Activated T-cell treated with anti-CD3 and anti-CD28 coated beads, Interleukin-2, amount 50 U/mL, for 72 hours (primary cell): ENCODE results near the gene TBC1D22B. TPM values are rescaled to one million over a fixed set of nuclear protein-coding genes. Genes with fewer than 3 reads are reported as not detected.

Source experiments
- ATAC-seq, 2 donors: fragments of 150-1000 bp; cut with Tn5 transposase; replicated peaks in 1 of 2; 2 replicates each; pipeline ENCODE4 v1.10.0; 2021; ENCODE audit warnings: moderate library complexity in 2 of 2, mild to moderate bottlenecking in 1 of 2
- DNase-seq, 2 donors: peaks; one replicate each; pipeline ENCODE4 v3.0.0; 2021 to 2022; ENCODE audit warnings: mixed read lengths in 1 of 2
- H3K27ac Mint-ChIP-seq: one replicate; pipeline ENCODE4 v1.8.0; 2022; ENCODE audit warnings: mild to moderate bottlenecking, moderate library complexity, mixed read lengths
- H3K27me3 Mint-ChIP-seq: one replicate; pipeline ENCODE4 v1.8.0; 2022; ENCODE audit warnings: low read depth, mixed read lengths
- H3K36me3 Mint-ChIP-seq, 2 donors: one replicate each; pipeline ENCODE4 v1.8.0; 2022; ENCODE audit warnings: mixed read lengths in 2 of 2, mild to moderate bottlenecking in 1 of 2; ENCODE audit not compliant: insufficient read depth in 2 of 2
- H3K4me1 Mint-ChIP-seq: one replicate; pipeline ENCODE4 v1.8.0; 2022; ENCODE audit warnings: low read depth, mixed read lengths
- H3K4me3 Mint-ChIP-seq, 2 donors: one replicate each; pipeline ENCODE4 v1.8.0; 2022; ENCODE audit warnings: mild to moderate bottlenecking in 2 of 2, mixed read lengths in 2 of 2, moderate library complexity in 2 of 2
- H3K9me3 Mint-ChIP-seq, 2 donors: one replicate each; pipeline ENCODE4 v1.8.0; 2022; ENCODE audit warnings: mixed read lengths in 2 of 2
- total RNA-seq, 2 donors: library from RNA; stranded (reverse); gene quantifications; one replicate each; pipeline ENCODE4 v1.2.3, GENCODE V29; 2022

The TBC1D22B gene
- total RNA-seq, 2 donors from 2014 or later = 23.2 to 24.4 TPM

DNA sequence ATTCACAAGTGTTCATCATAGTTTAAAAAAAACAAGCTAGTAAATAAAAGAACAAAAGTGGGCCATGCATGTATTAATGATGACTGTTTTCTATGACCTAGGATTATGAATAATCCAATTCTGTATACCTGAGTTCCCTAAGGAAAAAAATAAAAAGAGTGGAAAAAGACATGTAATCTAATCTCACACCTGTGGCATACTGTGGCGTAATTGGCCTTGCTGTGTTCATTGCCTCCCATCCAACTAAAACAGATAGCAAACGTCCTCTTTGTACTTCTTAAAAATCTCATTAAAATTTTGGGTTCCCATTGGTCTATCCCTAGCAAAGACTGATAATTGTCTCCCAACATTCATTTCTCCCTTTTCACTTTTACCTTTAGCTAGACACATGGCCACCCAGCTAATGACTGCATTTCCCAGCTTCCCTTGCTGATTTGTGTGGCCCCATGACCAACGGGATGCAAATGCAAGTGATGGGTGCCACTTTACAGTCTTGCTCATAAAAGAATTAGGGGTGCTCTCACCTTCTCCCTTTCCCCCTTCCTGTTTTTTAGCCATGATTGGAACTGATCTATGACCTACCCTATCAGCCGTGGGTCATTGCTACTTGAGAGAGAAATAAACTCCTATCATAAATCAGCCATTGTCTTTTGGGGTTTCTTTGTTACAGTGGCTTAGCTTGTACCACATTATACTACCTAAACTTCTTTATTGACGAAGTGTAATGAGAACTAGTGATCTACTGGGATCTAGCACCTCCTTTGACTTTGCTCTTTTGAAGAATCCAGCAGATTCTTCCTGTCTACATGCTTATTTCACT, 32.0 kb upstream of the TBC1D22B start:
- H3K36me3 Mint-ChIP-seq = no peaks in the 10 kb centered on the region
- H3K27ac Mint-ChIP-seq = no peak overlapping the region
- no peak overlapping the region for H3K4me3 Mint-ChIP-seq
- DNase-seq = no peak
- no peaks in the 10 kb centered on the region for H3K9me3 Mint-ChIP-seq
- ATAC-seq = no peak
- no peaks in the 10 kb centered on the region for H3K27me3 Mint-ChIP-seq
- H3K4me1 Mint-ChIP-seq = peaks cover 38% of the 10 kb centered on the region

DNA sequence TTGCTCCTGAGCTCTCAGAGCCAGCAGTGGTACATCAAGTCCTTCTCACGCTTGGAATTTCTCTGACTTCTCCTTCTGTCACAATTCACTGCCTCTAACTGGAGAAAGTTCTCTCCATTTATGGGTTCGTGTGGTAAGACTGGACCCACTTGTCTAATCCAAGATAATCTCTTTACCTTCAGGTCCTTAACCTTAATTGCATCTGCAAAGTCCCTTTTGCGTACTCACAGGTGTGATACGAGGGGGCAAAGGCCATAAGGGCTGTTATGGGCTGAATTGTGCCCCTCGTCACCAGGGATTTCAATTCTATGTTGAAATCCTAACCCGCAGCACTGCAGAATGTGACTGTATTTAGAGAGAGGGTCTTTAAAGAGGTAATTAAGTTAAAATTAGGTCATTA, 27.5 kb upstream of the TBC1D22B start:
- no peaks in the 10 kb centered on the region for H3K9me3 Mint-ChIP-seq
- ATAC-seq = no peak
- no peak for DNase-seq
- H3K4me1 Mint-ChIP-seq = peaks cover 16% of the 10 kb centered on the region
- no peaks in the 10 kb centered on the region for H3K27me3 Mint-ChIP-seq
- H3K4me3 Mint-ChIP-seq = no peak overlapping the region
- H3K27ac Mint-ChIP-seq = no peak overlapping the region
- H3K36me3 Mint-ChIP-seq = no peaks in the 10 kb centered on the region

DNA sequence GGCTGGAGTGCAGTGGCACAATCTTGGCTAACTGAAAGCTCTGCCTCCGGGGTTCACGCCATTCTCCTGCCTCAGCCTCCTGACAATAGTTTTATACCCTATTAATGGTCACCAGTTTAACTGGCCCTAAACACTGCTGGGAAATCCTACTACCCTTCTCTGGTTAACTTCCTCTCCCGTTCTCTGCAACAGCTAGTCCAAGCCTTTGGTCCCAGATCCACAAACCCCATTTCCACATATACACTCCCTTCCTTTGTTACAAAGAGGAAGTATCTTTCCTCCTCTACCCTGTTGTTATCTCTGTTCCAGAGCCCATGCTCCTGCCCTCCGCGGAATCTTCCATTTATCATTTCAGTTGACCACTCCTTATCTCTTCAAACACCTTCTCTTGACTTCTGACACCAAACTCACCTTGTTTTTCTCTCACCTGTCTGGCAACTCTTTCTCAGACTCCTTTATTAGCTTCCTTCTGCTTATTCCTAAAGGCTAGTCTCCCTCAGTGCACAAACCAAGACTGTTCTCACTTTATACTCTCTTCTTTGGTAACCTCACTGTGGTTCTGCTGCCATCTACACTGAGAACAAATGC, 25.0 kb upstream of the TBC1D22B start:
- Mint-ChIP-seq H3K36me3 (no peaks in the 10 kb centered on the region), H3K4me1 (peaks cover 21% of the 10 kb centered on the region)
- no peak for ATAC-seq

DNA sequence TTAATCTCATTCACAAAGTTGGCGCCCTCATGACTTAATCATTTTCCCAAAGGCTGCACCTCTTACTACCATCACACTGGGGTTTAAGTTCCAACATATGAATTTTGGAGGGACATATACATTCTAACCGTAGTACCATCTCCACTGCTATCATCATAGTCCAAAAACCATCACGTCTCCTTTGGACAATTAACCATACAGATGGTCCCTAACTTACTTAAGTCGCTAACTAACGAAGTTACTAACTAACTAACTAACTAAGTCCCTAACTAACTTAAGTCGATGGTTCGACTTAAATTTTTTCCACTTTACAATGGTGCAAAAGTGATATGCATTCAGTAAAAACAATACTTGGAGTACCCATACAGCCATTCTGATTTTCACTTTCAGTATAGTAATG, 24.0 kb upstream of the TBC1D22B start:
- no peak overlapping the region for H3K4me3 Mint-ChIP-seq
- DNase-seq (no peak), ATAC-seq (no peak)
- H3K9me3 Mint-ChIP-seq = no peaks in the 10 kb centered on the region
- H3K36me3 Mint-ChIP-seq = no peaks in the 10 kb centered on the region
- H3K27me3 Mint-ChIP-seq = no peaks in the 10 kb centered on the region
- no peak overlapping the region for H3K27ac Mint-ChIP-seq
- peaks cover 30% of the 10 kb centered on the region for H3K4me1 Mint-ChIP-seq

More for the DNA sequence above, 25.0 kb upstream of the TBC1D22B start:
- DNase-seq = no peak
- H3K27me3 Mint-ChIP-seq = no peaks in the 10 kb centered on the region
- H3K9me3 Mint-ChIP-seq = no peaks in the 10 kb centered on the region
- no peak overlapping the region for H3K27ac Mint-ChIP-seq
- no peak overlapping the region for H3K4me3 Mint-ChIP-seq

DNA sequence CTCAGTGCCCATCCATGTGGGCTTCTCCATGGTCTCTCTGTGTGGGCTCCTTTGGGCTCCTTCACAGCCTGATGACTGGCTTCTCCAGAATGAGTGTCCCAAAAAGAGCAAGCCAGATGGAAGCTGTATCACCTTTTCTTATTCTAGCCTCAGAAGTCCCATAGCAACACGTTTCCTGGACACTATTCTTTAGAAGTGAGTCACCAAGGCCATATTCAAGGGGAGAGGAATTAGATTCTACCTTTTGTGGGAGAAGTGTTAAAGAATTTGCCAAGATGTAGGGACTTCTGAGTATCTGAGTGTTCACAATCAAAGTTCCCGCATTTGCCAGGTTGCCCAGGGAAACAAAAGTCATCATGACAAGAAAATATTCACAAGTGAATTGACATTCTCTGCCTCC, 20.7 kb upstream of the TBC1D22B start:
- Mint-ChIP-seq H3K9me3 (no peaks in the 10 kb centered on the region), H3K27me3 (no peaks in the 10 kb centered on the region), H3K4me1 (peaks cover 46% of the 10 kb centered on the region), H3K27ac (no peak overlapping the region), H3K4me3 (no peak overlapping the region), H3K36me3 (no peaks in the 10 kb centered on the region)
- ATAC-seq = no peak
- no peak for DNase-seq

DNA sequence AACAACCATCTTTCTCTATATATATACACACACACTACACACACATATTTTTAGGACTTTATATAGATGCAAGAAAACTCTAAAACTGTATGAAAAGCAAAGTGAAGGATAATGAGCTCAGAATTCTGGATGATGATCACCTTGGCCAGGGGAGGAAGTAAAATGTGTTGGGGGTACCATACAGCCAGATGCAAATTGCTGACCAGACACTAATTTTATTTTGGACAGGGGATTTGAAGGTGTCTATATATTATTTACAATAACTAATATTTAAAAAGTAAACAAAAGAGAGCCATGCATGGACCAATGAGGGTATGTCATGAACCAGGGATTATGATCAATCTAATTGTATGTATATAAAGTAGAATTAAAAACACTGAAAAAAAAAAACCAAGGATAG, 19.8 kb upstream of the TBC1D22B start:
- no peaks in the 10 kb centered on the region for H3K27me3 Mint-ChIP-seq
- DNase-seq (no peak), ATAC-seq (no peak)
- no peaks in the 10 kb centered on the region for H3K36me3 Mint-ChIP-seq
- H3K27ac Mint-ChIP-seq = no peak overlapping the region
- peaks cover 55% of the 10 kb centered on the region for H3K4me1 Mint-ChIP-seq
- H3K4me3 Mint-ChIP-seq = no peak overlapping the region
- no peaks in the 10 kb centered on the region for H3K9me3 Mint-ChIP-seq

DNA sequence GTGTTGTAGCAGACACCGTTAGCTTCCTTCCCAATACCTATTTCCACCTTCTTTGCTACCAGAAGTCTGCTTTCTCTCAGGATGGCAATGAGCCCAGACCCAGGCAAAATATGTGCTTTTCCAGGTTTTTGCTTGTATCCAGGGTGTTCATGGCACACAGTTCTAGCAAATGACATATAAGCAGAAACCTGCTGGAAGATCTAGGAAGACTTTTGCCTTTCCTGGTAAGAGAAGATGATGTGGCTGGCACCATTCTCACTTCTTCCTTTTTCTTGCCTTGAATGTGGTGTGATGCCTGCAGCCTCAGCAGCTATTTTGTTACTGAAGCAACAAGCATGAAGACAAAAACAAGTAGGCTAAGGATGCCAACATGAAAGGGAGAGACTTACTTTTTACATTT, 19.2 kb upstream of the TBC1D22B start:
- H3K9me3 Mint-ChIP-seq = no peaks in the 10 kb centered on the region
- peaks cover 61% of the 10 kb centered on the region for H3K4me1 Mint-ChIP-seq
- H3K4me3 Mint-ChIP-seq = no peak overlapping the region
- H3K36me3 Mint-ChIP-seq = no peaks in the 10 kb centered on the region
- H3K27ac Mint-ChIP-seq = no peak overlapping the region
- no peak for ATAC-seq
- H3K27me3 Mint-ChIP-seq = no peaks in the 10 kb centered on the region
- no peak for DNase-seq

DNA sequence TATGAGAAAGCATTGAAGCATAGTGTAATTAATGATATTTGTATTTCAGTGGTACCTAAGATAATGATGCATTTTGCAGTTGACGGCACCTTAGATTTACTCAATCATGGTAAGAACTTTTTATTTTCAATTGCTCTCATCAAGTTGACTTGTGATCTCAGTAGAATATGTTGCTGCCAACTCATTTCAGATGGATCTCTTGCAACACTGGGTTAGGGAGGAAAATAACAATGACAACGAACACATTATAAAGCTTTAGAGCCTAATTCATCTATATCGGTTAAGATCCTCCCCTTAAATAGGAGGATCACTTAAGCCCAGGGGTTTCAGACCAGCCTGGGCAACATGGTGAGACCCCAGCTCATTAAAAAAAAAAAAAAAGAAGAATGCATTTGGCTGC, 18.0 kb upstream of the TBC1D22B start:
- Mint-ChIP-seq H3K27me3 (no peaks in the 10 kb centered on the region), H3K36me3 (no peaks in the 10 kb centered on the region), H3K4me1 (peaks cover 65% of the 10 kb centered on the region), H3K9me3 (no peaks in the 10 kb centered on the region), H3K4me3 (peak overlapping the region; percentile 50 to 61), H3K27ac (peak overlapping the region; percentile 90)
- no peak for ATAC-seq
- DNase-seq = no peak

DNA sequence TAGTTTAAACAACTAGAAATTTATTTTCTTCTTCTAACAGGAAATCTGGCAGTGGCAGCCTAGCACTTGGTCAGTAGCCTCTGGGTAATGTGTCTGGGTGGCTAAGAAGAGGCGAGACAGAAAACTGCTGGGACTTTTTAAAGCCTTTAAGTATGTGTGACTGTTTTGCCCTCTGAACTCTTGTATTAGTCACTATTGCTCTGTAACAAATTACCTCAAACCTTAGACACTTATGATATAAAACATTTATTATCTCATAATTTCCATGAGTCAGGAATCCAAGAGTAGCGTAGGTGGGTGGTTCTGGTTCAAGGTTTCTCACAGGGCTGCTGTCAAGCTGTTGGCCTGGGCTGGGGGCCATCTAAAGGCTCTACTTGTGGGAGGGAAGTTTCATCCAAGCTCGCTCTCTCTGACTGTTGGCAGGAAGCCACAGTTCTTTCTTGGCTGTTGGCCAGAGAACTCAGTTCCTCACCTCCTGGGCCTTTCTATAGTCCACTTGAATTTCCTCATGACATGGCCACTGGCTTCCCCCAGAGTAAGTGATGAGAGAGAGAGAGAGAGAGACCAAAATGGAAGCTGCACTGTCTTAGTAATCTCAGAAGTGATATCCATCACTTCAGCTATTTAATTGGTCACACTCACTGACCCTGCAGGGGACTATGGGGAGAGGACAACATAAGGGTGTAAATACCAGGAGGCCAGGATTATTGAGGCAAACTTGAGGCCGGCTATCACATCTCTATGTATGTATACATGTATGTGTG, 17.4 kb upstream of the TBC1D22B start:
- Mint-ChIP-seq H3K9me3 (no peaks in the 10 kb centered on the region), H3K27ac (peak overlapping the region; percentile 90), H3K4me3 (peak overlapping the region; percentile 50 to 61), H3K4me1 (peaks cover 65% of the 10 kb centered on the region), H3K36me3 (no peaks in the 10 kb centered on the region), H3K27me3 (no peaks in the 10 kb centered on the region)
- DNase-seq (peak; percentile 84 to 91), ATAC-seq (peak; percentile 91 to 93)

DNA sequence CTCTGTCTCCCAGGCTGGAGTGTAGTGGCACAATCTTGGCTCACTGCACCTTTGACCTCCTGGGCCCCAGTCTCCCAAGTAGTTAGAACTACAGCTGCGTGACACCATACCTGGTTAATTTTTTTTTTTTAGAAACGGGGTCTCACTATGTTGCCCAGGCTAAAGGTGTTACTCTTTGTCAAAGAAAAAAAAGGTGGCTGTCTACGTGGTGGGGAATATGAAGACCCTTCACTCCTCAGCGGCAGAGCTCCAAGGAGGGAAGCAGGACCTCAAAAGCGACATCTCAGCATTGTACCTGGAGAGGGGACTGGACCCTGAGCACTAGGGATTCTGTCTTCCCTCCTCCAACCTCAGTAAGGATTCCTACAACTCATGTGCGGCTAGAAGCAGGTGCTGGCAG, 16.4 kb upstream of the TBC1D22B start:
- H3K27ac Mint-ChIP-seq = no peak overlapping the region
- no peak overlapping the region for H3K4me3 Mint-ChIP-seq
- no peaks in the 10 kb centered on the region for H3K9me3 Mint-ChIP-seq
- H3K36me3 Mint-ChIP-seq = no peaks in the 10 kb centered on the region
- no peaks in the 10 kb centered on the region for H3K27me3 Mint-ChIP-seq
- DNase-seq = no peak
- H3K4me1 Mint-ChIP-seq = peaks cover 65% of the 10 kb centered on the region
- ATAC-seq = no peak

DNA sequence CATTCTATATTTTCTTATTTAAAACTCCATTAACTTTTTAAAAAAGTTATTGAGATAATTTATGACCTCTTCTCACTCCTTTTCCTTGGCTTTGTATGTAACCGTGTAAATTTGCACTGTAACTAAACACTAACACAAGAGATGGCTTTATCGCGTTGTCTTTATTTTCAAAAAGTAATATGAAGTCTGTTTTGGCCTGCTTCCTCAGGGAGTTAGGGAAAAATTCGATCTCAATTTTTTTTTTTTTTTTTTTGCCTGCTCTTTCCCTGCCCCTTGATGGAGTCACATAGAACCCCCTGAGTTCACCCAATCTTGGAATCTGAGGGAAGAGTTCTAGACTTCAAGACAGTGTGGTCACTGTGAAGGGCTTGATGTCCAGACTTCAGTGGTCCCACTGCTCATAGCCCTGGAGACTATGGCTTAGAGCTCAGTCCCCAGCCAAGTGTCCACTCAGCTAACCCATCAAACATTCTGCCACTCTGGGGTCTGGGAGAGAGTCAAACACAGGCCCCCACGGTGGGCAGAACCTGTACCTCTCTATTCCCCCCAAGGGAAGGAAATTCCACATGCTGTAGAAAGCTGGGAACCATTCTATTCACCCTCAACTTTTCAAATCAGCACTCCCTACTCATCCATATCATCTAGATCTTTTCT, 15.7 kb upstream of the TBC1D22B start:
- Mint-ChIP-seq H3K4me3 (peak overlapping the region in 1 of 2 donors; percentile 49), H3K36me3 (no peaks in the 10 kb centered on the region), H3K4me1 (peaks cover 61% of the 10 kb centered on the region), H3K27me3 (no peaks in the 10 kb centered on the region), H3K27ac (peak overlapping the region; percentile 53), H3K9me3 (no peaks in the 10 kb centered on the region)
- DNase-seq (no peak), ATAC-seq (no peak)

DNA sequence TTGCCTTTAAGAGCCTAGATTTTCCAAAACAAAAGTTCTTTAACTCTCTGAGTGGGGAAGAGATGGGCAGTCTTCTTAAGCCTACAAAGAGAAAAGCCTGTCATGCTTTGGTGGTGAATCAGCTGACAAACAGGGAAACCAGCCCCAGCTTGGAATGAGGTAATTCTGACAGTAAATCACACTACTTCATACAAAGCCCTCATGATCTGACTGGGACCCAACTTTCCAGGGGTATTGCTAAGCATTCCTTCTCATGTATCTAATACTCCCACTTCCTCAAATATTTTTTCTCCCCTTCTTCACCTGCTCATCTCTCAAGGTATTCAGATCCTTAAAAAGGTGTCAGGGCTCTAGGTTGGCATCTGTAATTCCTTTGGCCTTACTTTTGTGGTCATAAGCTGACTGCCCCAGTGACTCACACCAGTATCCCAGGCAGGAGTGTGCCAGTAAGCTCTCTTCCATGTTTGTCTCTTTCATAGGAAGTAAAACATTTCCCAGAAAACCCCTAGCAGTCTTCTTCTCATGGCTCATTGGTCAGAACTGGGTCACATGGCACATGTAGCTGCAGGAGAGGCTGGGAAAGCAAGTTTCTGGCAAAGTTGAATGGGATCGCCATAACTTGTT, 15.0 kb upstream of the TBC1D22B start:
- Mint-ChIP-seq H3K4me3 (peak overlapping the region; percentile 1 to 49), H3K4me1 (peaks cover 55% of the 10 kb centered on the region), H3K9me3 (no peaks in the 10 kb centered on the region), H3K27me3 (no peaks in the 10 kb centered on the region), H3K36me3 (no peaks in the 10 kb centered on the region), H3K27ac (peak overlapping the region; percentile 53)
- peak in 1 of 2 donors; percentile 38 for ATAC-seq
- peak; percentile 31 to 33 for DNase-seq
